Spinal cord (tissue), 10 donors: ENCODE measurements around the gene SMOC2. TPM values are rescaled to one million over a fixed set of nuclear protein-coding genes. Genes with fewer than 3 reads are reported as not detected.

Source experiments
- DNase-seq, 6 donors: peaks; one replicate each; pipeline versions ENCODE4 v3.0.0 to v3.0.0-alpha.2; 2013 to 2015; ENCODE audit warnings: low spot score in 6 of 6, low read depth in 4 of 6
- H3K27ac ChIP-seq: one replicate; pipeline ENCODE4 v1.5.1; 2013; ENCODE audit warnings: low read depth, low read length, control low read depth
- H3K27me3 ChIP-seq: one replicate; pipeline ENCODE4 v1.6.1; 2013; ENCODE audit warnings: low read length; ENCODE audit not compliant: control insufficient read depth, insufficient read depth
- H3K36me3 ChIP-seq: one replicate; pipeline ENCODE4 v1.6.1; 2013; ENCODE audit warnings: low read length; ENCODE audit not compliant: control insufficient read depth, insufficient read depth
- H3K4me1 ChIP-seq: one replicate; pipeline ENCODE4 v1.6.1; 2013; ENCODE audit warnings: low read length; ENCODE audit not compliant: control insufficient read depth, insufficient read depth
- H3K4me3 ChIP-seq: one replicate; pipeline ENCODE4 v1.5.1; 2013; ENCODE audit warnings: low read depth, low read length, control low read depth
- H3K9me3 ChIP-seq: one replicate; pipeline ENCODE4 v1.6.1; 2013; ENCODE audit warnings: low read length; ENCODE audit not compliant: control insufficient read depth, insufficient read depth
- WGBS: methylation state at CpG from one replicate; pipeline ENCODE4 v1.1.5; 2013; ENCODE audit warnings: missing lambda C conversion rate; ENCODE audit not compliant: insufficient coverage; 5-methylcytosine and 5-hydroxymethylcytosine counted together
- polyA plus RNA-seq, 2 donors: library from polyadenylated mRNA; unstranded; fragments of 120-200 nt; gene quantifications; one replicate each; pipeline ENCODE4 v1.2.1, GENCODE V29; 2013; ENCODE audit not compliant: insufficient read length in 2 of 2
- total RNA-seq, 2 donors: library from RNA; depleted of rRNA in 1 of 2; stranded (reverse); fragments of 120-200 nt in 1 of 2; fragments of >200 nt in 1 of 2; gene quantifications; one replicate each; pipeline versions ENCODE4 v1.2.3 to v1.2.4, GENCODE V29; 2013 to 2014
- donor health status: healthy.

The SMOC2 gene
- total and polyA plus RNA-seq, 4 donors = 8.3 to 96.0 (median 45.6) TPM

DNA sequence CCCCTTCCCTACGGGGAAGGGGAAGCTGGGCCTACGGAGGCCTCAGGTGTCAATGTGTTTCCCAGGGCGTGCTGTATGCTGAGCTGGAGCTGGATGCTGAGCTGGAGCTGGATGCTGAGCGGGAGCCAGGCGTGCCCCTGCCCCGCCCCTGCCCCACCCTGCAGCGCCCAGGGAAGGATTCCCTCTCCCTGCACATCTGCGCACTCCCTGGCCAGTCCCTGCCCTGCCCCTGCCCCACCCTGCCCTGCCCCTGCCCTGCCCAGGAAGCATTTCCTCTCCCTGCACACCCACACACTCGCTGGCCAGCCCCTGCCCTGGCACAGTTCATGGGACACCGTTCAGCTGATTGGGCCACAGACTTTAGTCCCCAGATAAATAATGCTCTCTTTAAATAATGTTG, 196.8 kb downstream of the SMOC2 start:
- H3K27me3 ChIP-seq = no peaks in the 10 kb centered on the region
- no peak overlapping the region for H3K4me3 ChIP-seq
- H3K4me1 ChIP-seq = peaks cover 21% of the 10 kb centered on the region
- H3K27ac ChIP-seq = no peak overlapping the region
- no peak for DNase-seq
- no peaks in the 10 kb centered on the region for H3K36me3 ChIP-seq
- no peaks in the 10 kb centered on the region for H3K9me3 ChIP-seq
- 89% methylated on average over 6 of the region's 10 CpGs for WGBS

DNA sequence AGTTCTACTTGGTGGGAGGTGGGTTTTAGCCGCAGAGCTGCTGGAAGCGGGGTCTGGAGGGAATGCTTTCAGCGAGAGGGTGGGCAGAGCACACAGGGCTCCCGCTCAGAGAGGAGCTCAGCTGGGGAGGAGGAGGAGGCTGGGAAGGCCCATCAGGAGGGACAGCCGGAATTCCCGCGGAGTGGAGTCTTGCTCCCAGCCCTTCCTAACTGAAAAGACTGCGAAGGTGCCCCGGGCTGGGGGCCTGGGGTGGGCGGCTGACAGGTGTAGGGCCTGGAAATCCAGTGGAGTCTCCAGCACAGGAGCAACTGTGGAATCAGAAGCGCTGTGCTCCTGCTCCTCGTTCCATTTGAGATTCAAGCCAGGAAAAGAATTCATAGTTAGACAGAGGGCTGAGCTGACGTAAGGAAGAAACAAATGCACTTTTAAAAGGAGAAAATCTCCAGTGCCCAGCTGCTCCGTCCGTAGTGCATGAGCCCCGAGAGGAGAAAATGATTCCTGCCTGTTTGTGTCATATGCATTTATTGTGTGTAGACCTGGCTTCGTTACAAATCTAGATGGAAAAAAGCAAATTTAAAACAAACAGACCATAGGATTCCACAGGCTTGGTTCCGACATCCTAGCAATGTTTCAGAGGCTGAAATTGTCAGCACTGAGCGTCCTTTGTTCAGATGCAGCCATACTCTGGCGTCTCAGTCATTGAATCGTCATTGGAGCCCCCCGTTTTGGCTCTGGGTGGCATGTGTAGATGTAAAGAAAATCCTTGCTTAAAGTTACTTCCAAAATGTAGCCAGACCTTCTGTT, 197.7 kb downstream of the SMOC2 start:
- no peaks in the 10 kb centered on the region for H3K36me3 ChIP-seq
- peaks cover 21% of the 10 kb centered on the region for H3K4me1 ChIP-seq
- no peak overlapping the region for H3K27ac ChIP-seq
- H3K4me3 ChIP-seq = no peak overlapping the region
- no peaks in the 10 kb centered on the region for H3K9me3 ChIP-seq
- no peaks in the 10 kb centered on the region for H3K27me3 ChIP-seq
- WGBS = 25% methylated on average over 16 of the region's 22 CpGs
- DNase-seq = peak in 2 of 6 donors; percentile 77 to 94

DNA sequence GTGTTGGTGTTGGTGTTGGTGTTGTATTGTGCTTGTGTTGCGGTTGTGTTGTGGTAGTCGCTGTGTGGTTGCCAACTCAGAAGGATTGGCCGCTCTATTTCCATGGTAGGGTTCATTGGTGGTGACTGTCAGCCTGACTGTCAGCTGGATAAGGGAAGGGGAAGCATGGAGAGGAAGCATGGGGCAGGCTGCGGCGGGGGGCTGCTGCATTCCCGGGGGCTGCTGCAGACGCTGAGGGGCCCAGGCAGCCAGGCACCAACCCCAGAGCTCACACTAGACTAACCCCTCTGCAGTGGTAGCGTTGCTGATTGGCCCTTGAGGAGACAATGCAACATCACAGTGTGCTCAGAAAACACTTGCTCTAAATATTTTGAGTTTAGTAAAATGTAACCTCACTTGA, 199.2 kb downstream of the SMOC2 start:
- no peak for DNase-seq
- no peaks in the 10 kb centered on the region for H3K27me3 ChIP-seq
- no peak overlapping the region for H3K4me3 ChIP-seq
- WGBS = 95% methylated on average over 3 of the region's 8 CpGs
- H3K4me1 ChIP-seq = peaks cover 21% of the 10 kb centered on the region
- no peaks in the 10 kb centered on the region for H3K36me3 ChIP-seq
- H3K9me3 ChIP-seq = no peaks in the 10 kb centered on the region
- H3K27ac ChIP-seq = no peak overlapping the region

- 33% methylated on average over 5 of the region's 5 CpGs for WGBS
- H3K27me3 ChIP-seq = no peaks in the 10 kb centered on the region
- no peaks in the 10 kb centered on the region for H3K36me3 ChIP-seq
- peaks cover 21% of the 10 kb centered on the region for H3K4me1 ChIP-seq
- H3K4me3 ChIP-seq = no peak overlapping the region
- H3K27ac ChIP-seq = no peak overlapping the region
- H3K9me3 ChIP-seq = no peaks in the 10 kb centered on the region
- peak in 1 of 6 donors; percentile 50 for DNase-seq
Measured at GRCh38 chr6:168640768-168641167, 199.8 kb downstream of the SMOC2 start.

GRCh38 chr6:168641446-168641845, 200.5 kb downstream of the SMOC2 start:
- DNase-seq = no peak
- Histone ChIP-seq H3K4me3 (no peak overlapping the region), H3K27ac (no peak overlapping the region), H3K27me3 (no peaks in the 10 kb centered on the region), H3K36me3 (no peaks in the 10 kb centered on the region), H3K4me1 (peaks cover 21% of the 10 kb centered on the region), H3K9me3 (no peaks in the 10 kb centered on the region)
- 93% methylated on average over 2 of the region's 5 CpGs for WGBS

DNA sequence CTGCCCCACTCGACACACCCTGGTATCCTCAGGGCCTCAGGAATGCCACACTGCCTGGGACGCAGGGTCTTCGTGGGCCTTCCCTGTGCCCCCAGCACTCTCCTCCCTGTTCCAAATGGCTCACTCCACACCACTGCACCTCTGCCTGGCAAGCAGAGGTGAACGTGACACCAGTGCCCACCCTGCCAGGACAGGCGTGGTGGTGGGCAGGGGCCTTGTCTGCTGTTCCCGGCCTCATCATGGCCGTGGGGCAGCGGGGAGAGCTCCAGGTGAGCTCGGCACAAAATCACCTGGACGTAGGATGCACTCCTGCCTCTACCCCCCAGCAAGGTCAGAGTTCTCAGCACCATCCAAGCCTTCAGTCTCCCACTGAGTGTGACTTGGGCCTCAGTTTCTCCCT, 202.4 kb downstream of the SMOC2 start:
- Histone ChIP-seq H3K9me3 (no peaks in the 10 kb centered on the region), H3K27me3 (no peaks in the 10 kb centered on the region), H3K4me3 (no peak overlapping the region), H3K36me3 (no peaks in the 10 kb centered on the region), H3K27ac (no peak overlapping the region), H3K4me1 (peaks cover 23% of the 10 kb centered on the region)
- WGBS = 96% methylated on average over 10 of the region's 10 CpGs
- DNase-seq = no peak

DNA sequence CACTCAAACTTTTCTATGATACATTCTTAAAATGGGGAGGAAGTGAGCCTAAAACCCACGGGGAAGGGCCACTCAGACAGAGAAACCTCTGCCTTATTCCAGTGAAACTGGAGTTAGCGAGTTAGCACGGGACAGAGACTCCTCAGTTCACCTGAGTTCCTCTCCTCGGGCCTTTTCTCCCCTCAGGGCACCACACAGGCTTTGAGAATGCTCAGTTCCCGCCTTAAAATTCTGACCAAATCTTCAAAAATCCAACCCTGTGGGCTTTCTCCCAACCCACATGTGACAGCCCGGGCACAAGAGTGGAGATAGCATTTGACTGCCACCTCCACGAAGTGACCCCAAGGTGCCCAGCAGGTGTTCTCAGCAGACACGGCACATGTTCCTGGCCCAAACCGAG, 204.3 kb downstream of the SMOC2 start:
- Histone ChIP-seq H3K27me3 (peaks cover 3% of the 10 kb centered on the region), H3K36me3 (no peaks in the 10 kb centered on the region), H3K4me1 (peaks cover 20% of the 10 kb centered on the region), H3K9me3 (no peaks in the 10 kb centered on the region), H3K27ac (no peak overlapping the region), H3K4me3 (no peak overlapping the region)
- WGBS = 88% methylated on average over 8 of the region's 9 CpGs
- no peak for DNase-seq

DNA sequence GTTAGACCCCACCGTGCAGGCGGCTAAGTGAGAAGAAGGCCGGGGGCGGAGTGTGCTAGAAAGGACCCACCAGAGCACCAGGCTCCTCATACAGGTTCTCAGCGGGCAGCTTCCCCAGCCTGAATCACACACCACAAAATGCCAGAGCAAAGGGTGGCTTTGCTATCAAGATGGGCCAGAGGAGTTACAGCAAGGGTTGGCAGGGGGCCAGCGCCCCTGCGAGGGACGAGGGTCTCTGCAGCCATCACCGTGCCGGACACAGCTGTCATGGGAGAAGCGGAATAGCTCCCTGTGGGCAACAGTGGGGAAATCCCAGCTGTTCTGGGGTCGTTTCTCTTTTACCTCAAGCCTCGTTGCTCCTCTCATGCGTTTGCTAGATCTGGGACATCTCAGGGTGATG, 206.3 kb downstream of the SMOC2 start:
- Histone ChIP-seq H3K9me3 (no peaks in the 10 kb centered on the region), H3K4me1 (peaks cover 20% of the 10 kb centered on the region), H3K27ac (no peak overlapping the region), H3K36me3 (no peaks in the 10 kb centered on the region), H3K27me3 (peaks cover 3% of the 10 kb centered on the region), H3K4me3 (no peak overlapping the region)
- no peak for DNase-seq
- WGBS = 43% methylated on average over 13 of the region's 14 CpGs

- peak in 1 of 6 donors; percentile 51 for DNase-seq
- no peak overlapping the region for H3K4me3 ChIP-seq
- H3K9me3 ChIP-seq = no peaks in the 10 kb centered on the region
- 37% methylated on average over 27 of the region's 30 CpGs for WGBS
- peaks cover 3% of the 10 kb centered on the region for H3K27me3 ChIP-seq
- H3K4me1 ChIP-seq = peaks cover 20% of the 10 kb centered on the region
- no peak overlapping the region for H3K27ac ChIP-seq
- no peaks in the 10 kb centered on the region for H3K36me3 ChIP-seq
Measured at GRCh38 chr6:168648240-168649125, 207.5 kb downstream of the SMOC2 start.
